ENCODE results near the gene SCARB2.

SCARB2 gene

GRCh38 chr4:76141241-76141640 lies 72.4 kb downstream of the SCARB2 start:
- DNase-seq = no peak

DNA sequence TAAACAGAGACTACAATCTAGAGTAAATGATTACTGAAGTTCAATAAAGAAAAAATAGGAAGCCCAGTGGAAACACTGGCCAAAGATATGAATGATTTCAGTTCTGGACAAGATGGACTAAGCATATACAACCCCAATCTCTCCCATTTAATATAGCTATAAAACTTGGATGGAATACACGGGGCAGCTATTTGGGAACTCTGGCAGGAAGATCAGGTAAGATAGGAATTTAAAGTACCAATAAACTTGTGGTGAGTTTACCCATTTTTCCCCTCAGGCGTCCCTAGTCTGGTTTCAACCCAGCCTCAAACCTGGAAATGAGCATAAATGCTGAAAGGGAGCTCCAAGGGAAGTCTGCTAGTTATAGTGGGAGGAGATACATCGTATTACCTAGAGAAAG lies 85.9 kb downstream of the SCARB2 start:
- DNase-seq = no peak

DNA sequence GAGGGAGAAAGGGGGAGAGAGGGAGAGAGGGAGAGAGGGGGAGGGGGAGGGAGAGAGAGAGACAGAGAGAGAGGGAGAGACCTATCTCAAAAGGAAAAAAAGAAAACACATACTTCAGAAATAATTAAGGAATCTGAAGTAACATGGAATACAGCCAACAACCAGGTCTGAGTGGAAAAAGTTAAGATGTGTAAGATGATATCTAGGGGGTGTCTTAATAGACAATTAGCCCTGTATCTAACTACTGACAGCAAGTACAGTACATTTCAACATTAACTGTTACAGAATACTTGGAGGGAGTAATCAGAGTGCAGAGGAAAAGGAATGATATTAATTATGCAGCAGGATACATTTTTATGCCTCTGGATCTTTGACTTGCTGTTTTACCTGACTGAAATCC lies 87.8 kb downstream of the SCARB2 start:
- DNase-seq = no peak

GRCh38 chr4:76120199-76120598 lies 93.4 kb downstream of the SCARB2 start:
- DNase-seq = no peak

DNA sequence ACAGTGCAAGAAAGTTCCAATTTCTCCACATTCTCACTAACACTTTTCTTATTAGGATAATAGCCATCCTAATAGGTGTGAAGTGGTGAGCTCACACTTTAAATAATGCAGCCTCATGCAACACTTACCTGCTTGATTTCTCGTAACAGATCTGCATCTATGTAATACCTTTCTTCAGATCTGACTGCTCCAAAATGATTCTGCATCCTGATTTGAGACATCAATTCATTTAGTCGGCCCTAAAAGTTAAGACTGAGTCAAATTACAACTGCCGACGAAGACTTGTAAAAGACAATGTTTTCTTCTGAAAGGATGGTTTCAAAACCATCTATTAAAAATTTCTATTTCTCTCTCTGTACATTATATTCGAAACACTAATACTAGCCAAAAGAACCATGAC lies 96.1 kb downstream of the SCARB2 start:
- DNase-seq = no peak

- no peak for DNase-seq
Measured at GRCh38 chr4:76116821-76117220, 96.8 kb downstream of the SCARB2 start.
